Heart right ventricle (tissue), 16 donors: Measurements from ENCODE around the gene L2HGDH. TPM values are rescaled to one million over a fixed set of nuclear protein-coding genes. Genes with fewer than 3 reads are reported as not detected.
A peak's percentile ranks its signal among the peaks of the same experiment; 100 is the strongest.

ENCODE experiments used
- ATAC-seq, 8 donors: fragments of 200-7000 bp; cut with Tn5 transposase; one replicate each; pipeline ENCODE4 v1.9.1; 2020; ENCODE audit warnings: mild to moderate bottlenecking in 8 of 8, moderate library complexity in 8 of 8, moderate number of reproducible peaks in 1 of 8
- DNase-seq, 2 donors: peaks; one replicate each; pipeline ENCODE4 v3.0.0-alpha.2; 2020
- H3K27ac ChIP-seq, 10 donors: fragments of 200-600 bp; sonication (generic) in 2 of 10; one replicate each; pipeline versions ENCODE4 v1.5.0 to v1.8.0; 2020 to 2022; ENCODE audit warnings: mild to moderate bottlenecking in 3 of 10
- H3K27me3 ChIP-seq, 7 donors: fragments of 200-600 bp; one replicate each; pipeline ENCODE4 v1.8.0; 2021 to 2022; ENCODE audit warnings: mild to moderate bottlenecking in 2 of 7
- H3K36me3 ChIP-seq, 9 donors: fragments of 200-600 bp; sonication (generic) in 1 of 9; one replicate each; pipeline versions ENCODE4 v1.5.0 to v1.8.0; 2020 to 2022; ENCODE audit warnings: mild to moderate bottlenecking in 2 of 9
- H3K4me1 ChIP-seq, 9 donors: fragments of 200-600 bp; sonication (generic) in 1 of 9; one replicate each; pipeline versions ENCODE4 v1.5.0 to v1.8.0; 2020 to 2022; ENCODE audit warnings: mild to moderate bottlenecking in 4 of 9
- H3K4me3 ChIP-seq, 10 donors: fragments of 200-600 bp; sonication (generic) in 2 of 10; one replicate each; pipeline versions ENCODE4 v1.5.0 to v1.8.0; 2020 to 2022; ENCODE audit warnings: mild to moderate bottlenecking in 7 of 10, moderate library complexity in 2 of 10
- H3K9me3 ChIP-seq, 11 donors: fragments of 200-600 bp in 10 of 11; sonication (generic) in 2 of 11; one replicate each; pipeline versions ENCODE4 v1.5.0 to v1.8.0; 2013 to 2022; ENCODE audit warnings: mild to moderate bottlenecking in 2 of 11, control low read depth in 1 of 11, moderate library complexity in 1 of 11
- WGBS, 2 donors: extraction: QIAGEN DNeasy Blood & Tissue Kit; methylation state at CpG; one replicate each; pipeline ENCODE4 v1.1.7; 2013; ENCODE audit warnings: inconsistent platforms in 1 of 2; 5-methylcytosine and 5-hydroxymethylcytosine counted together
- intact Hi-C, 10 donors: fragments of 100-400 bp; cut with DNase I; formaldehyde crosslinking; loops; one replicate each; pipeline versions ENCODE4 v1.11.1 to v1.14.2; 2022
- polyA plus RNA-seq, 2 donors: library from polyadenylated mRNA; stranded (reverse); fragments of 200-250 nt; gene quantifications; one replicate each; pipeline ENCODE4 v1.2.3, GENCODE V29; 2013
- total RNA-seq, 10 donors: library from RNA; stranded (reverse); fragmentation: NEBNext Ultra II Directional in 3 of 10; extraction: Animal tissue kit (Norgen Biotek cat#: 25700) in 3 of 10; gene quantifications; one replicate each; pipeline versions ENCODE4 v1.2.1 to v1.2.4, GENCODE V29; 2021 to 2023
- TF ChIP-seq, protein P1 (sequence below), 9 donors: fragments of 200-600 bp; sonication (generic) in 2 of 9; IDR thresholded peaks; one replicate each; pipeline versions ENCODE4 v1.5.0 to v1.8.0; 2021 to 2022; ENCODE audit warnings: antibody characterized with exemption in 9 of 9, mild to moderate bottlenecking in 5 of 9, moderate library complexity in 1 of 9
- donor health status: Arrhythmogenic right ventricular cardiomyopathy.
- donor health status: ischemic (EF 13 %, LVEDD 7.1; RV severe dilation, severe dysfunction).
- donor health status: healthy with polysubstance abuse.
- donor health status: DM: no; HTN: yes; CAD: no.
- donor health status: DM: no; HTN: no; CAD: no.
- donor health status: ischemic (EF 25% LVEDD 6.9; RV normal size, moderate dysfunction).
- donor health status: ischemic (EF 25% LVEDD 5.7; RV mildly dilated, moderate dysfunction).
- donor health status: healthy.
- donor health status: DM: yes; HTN: yes; CAD: no.
- donor health status: Ischemic cardiomyopathy.
- donor health status: ischemic (EF 35%, LVEDD 5.7; RV mildly dilated, moderate dysfunction).
- donor health status: nonischemic (EF 11% LVEDD 7.7; RV severe dilation, severe dysfunction).
- donor health status: DM: yes; HTN: yes; CAD: no.
- donor health status: PGD.
- donor health status: ischemic (EF 29% LVEDD 5.4; RV normal size, mild dysfunction).
- donor health status: nonischemic (EF 23%, LVEDD 6.1; RV moderate dilation, normal function).

The L2HGDH gene
- total and polyA plus RNA-seq, 12 donors = 1.9 to 15.5 (median 11.6) TPM

- 54 to 65% methylated on average over 2 of the region's 2 CpGs for WGBS, 2 donors
- Histone ChIP-seq H3K4me1 (peaks cover 0 to 73% (median 34%) of the 10 kb centered on the region in 9 donors), H3K4me3 (no peak overlapping the region), H3K27ac (no peak overlapping the region), H3K9me3 (no peaks in the 10 kb centered on the region), H3K27me3 (no peaks in the 10 kb centered on the region), H3K36me3 (no peaks in the 10 kb centered on the region)
- DNase-seq = no peak
- TF ChIP-seq, protein P1, sequence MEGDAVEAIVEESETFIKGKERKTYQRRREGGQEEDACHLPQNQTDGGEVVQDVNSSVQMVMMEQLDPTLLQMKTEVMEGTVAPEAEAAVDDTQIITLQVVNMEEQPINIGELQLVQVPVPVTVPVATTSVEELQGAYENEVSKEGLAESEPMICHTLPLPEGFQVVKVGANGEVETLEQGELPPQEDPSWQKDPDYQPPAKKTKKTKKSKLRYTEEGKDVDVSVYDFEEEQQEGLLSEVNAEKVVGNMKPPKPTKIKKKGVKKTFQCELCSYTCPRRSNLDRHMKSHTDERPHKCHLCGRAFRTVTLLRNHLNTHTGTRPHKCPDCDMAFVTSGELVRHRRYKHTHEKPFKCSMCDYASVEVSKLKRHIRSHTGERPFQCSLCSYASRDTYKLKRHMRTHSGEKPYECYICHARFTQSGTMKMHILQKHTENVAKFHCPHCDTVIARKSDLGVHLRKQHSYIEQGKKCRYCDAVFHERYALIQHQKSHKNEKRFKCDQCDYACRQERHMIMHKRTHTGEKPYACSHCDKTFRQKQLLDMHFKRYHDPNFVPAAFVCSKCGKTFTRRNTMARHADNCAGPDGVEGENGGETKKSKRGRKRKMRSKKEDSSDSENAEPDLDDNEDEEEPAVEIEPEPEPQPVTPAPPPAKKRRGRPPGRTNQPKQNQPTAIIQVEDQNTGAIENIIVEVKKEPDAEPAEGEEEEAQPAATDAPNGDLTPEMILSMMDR (IDR thresholded peaks at IDR 0.05) = no peak
- intact Hi-C loops = no loop called here
- ATAC-seq = no peak
These were observed 96.6 kb downstream of the L2HGDH start for GRCh38 chr14:50215416-50215815.

DNA sequence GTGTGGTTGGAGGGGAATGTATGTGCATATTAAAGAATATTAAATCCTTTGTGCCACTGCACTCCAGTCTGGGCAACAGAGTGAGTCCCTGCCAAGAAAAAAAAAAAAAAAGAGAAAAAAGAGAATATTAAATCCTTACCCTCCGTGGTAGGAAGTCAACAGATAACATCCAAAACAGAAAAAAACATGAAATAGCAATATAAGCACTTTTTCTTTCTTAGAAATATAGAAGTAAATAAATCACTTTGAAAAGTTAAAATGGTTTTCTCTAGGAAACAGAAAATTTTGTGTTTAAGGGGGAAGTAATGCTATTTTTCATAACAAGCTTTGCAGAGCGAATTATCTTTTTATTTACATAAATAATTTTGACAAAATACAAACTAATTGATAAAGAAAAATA lies 98.2 kb downstream of the L2HGDH start:
- 53 to 63% methylated on average over 2 of the region's 2 CpGs for WGBS, 2 donors
- Histone ChIP-seq H3K4me1 (peaks cover 0 to 57% (median 31%) of the 10 kb centered on the region in 9 donors), H3K27ac (no peak overlapping the region), H3K36me3 (no peaks in the 10 kb centered on the region), H3K9me3 (no peaks in the 10 kb centered on the region), H3K27me3 (no peaks in the 10 kb centered on the region), H3K4me3 (no peak overlapping the region)
- DNase-seq (no peak), ATAC-seq (no peak)
- intact Hi-C loops = no loop called here
- TF ChIP-seq, protein P1 (IDR thresholded peaks at IDR 0.05) = no peak

- ATAC-seq = no peak
- no peaks in the 10 kb centered on the region for H3K36me3 ChIP-seq
These were observed 99.3 kb downstream of the L2HGDH start for GRCh38 chr14:50212726-50213125.

GRCh38 chr14:50210074-50210473 lies 102.0 kb downstream of the L2HGDH start:
- Histone ChIP-seq H3K27ac (no peak overlapping the region), H3K9me3 (no peaks in the 10 kb centered on the region), H3K4me1 (peaks cover 0 to 52% (median 19%) of the 10 kb centered on the region in 9 donors), H3K27me3 (no peaks in the 10 kb centered on the region), H3K36me3 (no peaks in the 10 kb centered on the region), H3K4me3 (no peak overlapping the region)
- intact Hi-C loops = no loop called here
- no peak for DNase-seq
- TF ChIP-seq, protein P1 (IDR thresholded peaks at IDR 0.05) = no peak
- WGBS, 2 donors = 49 to 71% methylated on average over 1 of the region's 1 CpG
- peak in 2 of 8 donors; percentile 47 to 55 for ATAC-seq

More at GRCh38 chr14:50212726-50213125, 99.3 kb downstream of the L2HGDH start:
- Histone ChIP-seq H3K4me3 (no peak overlapping the region), H3K27ac (no peak overlapping the region), H3K27me3 (no peaks in the 10 kb centered on the region), H3K4me1 (peaks cover 0 to 51% (median 25%) of the 10 kb centered on the region in 9 donors), H3K9me3 (no peaks in the 10 kb centered on the region)
- 21 to 43% methylated on average over 3 of the region's 3 CpGs for WGBS, 2 donors
- intact Hi-C loops = no loop called here
- TF ChIP-seq, protein P1 (IDR thresholded peaks at IDR 0.05) = no peak
- no peak for DNase-seq
